Measurements from ENCODE around the gene C10orf62.

Gene C10orf62

GRCh38 chr10:97567891-97568290 lies 21.6 kb upstream of the C10orf62 start:
- H3K27ac ChIP-seq: peak overlapping the region; percentile 23; the same call in 1 of the 2 replicates
- POLR2A ChIA-PET (ENCODE audit: low non-redundant PET): no interaction called here
- DNase-seq (ENCODE audit: low spot score): no peak
- TF ChIP-seq CTCF (conservative IDR thresholded peaks at IDR 0.05; ENCODE audit: low read depth): no peak
- CTCF ChIA-PET: no interaction called here

- peak overlapping the region; percentile 99 for H3K27ac ChIP-seq
- DNase-seq (ENCODE audit: low spot score): no peak
- ChIA-PET CTCF (interaction anchor here (0.8 to 3.8 kb wide), 2 partner anchors 16 to 62 kb away, joined by 3 to 30 read pairs; no protein-coding TSS in a partner anchor), POLR2A (ENCODE audit: low non-redundant PET) (interaction anchor here (0.6 kb wide), 1 partner anchor 109 kb away, joined by 9 read pairs; no protein-coding TSS in a partner anchor)
- TF ChIP-seq CTCF (conservative IDR thresholded peaks at IDR 0.05; ENCODE audit: low read depth): no peak
Observed at GRCh38 chr10:97570146-97570788, 19.3 kb upstream of the C10orf62 start.

GRCh38 chr10:97570789-97571471 lies 18.6 kb upstream of the C10orf62 start:
- H3K27ac ChIP-seq: peak overlapping the region; percentile 99
- no peak for DNase-seq (ENCODE audit: low spot score)
- ChIA-PET CTCF (interaction anchor here (0.5 to 3.8 kb wide), 12 partner anchors 17 to 105 kb away, joined by 3 to 35 read pairs (median 4); partner anchors contain the start of gene C10orf62), POLR2A (ENCODE audit: low non-redundant PET) (no interaction called here)
- no peak for TF ChIP-seq CTCF (conservative IDR thresholded peaks at IDR 0.05; ENCODE audit: low read depth)

GRCh38 chr10:97571622-97572021 lies 17.9 kb upstream of the C10orf62 start:
- DNase-seq (ENCODE audit: low spot score): peak; percentile 94
- H3K27ac ChIP-seq: peak overlapping the region; percentile 99
- ChIA-PET POLR2A (ENCODE audit: low non-redundant PET) (interaction anchor here (0.6 kb wide), 1 partner anchor 70 kb away, joined by 5 read pairs; no protein-coding TSS in a partner anchor), CTCF (interaction anchor here (0.5 to 3.8 kb wide), 18 partner anchors 12 to 105 kb away, joined by 3 to 35 read pairs (median 4); partner anchors contain the start of gene C10orf62)
- TF ChIP-seq CTCF (conservative IDR thresholded peaks at IDR 0.05; ENCODE audit: low read depth): no peak

GRCh38 chr10:97572214-97572989 lies 17.1 kb upstream of the C10orf62 start, which contains the start of gene ANKRD2:
TSS of gene ANKRD2 (plus strand) at chr10:97572779. CDS start at chr10:97572789, 10 bp downstream.
- peak; percentile 71 for TF ChIP-seq CTCF (conservative IDR thresholded peaks at IDR 0.05; ENCODE audit: low read depth)
- peak within 1 kb of the TSS; percentile 99 for H3K27ac ChIP-seq
- CTCF ChIA-PET: interaction anchor here (0.6 to 3.8 kb wide), 17 partner anchors 11 to 475 kb away, joined by 3 to 35 read pairs (median 4); partner anchors contain the start of gene C10orf62
- DNase-seq (ENCODE audit: low spot score): peak; percentile 67
- POLR2A ChIA-PET (ENCODE audit: low non-redundant PET): interaction anchor here (0.6 kb wide), 1 partner anchor 70 kb away, joined by 5 read pairs; no protein-coding TSS in a partner anchor

GRCh38 chr10:97573021-97573420 lies 16.5 kb upstream of the C10orf62 start:
- peak overlapping the region; percentile 99 for H3K27ac ChIP-seq
- no peak for TF ChIP-seq CTCF (conservative IDR thresholded peaks at IDR 0.05; ENCODE audit: low read depth)
- POLR2A ChIA-PET (ENCODE audit: low non-redundant PET): no interaction called here
- DNase-seq (ENCODE audit: low spot score): no peak
- CTCF ChIA-PET: interaction anchor here (0.6 to 3.8 kb wide), 9 partner anchors 11 to 474 kb away, joined by 3 to 35 read pairs (median 5); partner anchors contain the start of gene C10orf62

All from RWPE1 (cell line).